Keratinocyte (primary cell): ENCODE measurements around the gene SLC35E4. TPM values are rescaled to one million over a fixed set of nuclear protein-coding genes. Genes with fewer than 3 reads are reported as not detected.

ENCODE experiments used
- DNase-seq: peaks from one replicate; pipeline ENCODE4 v3.0.0-alpha.2; 2011; ENCODE audit warnings: low read depth, missing footprints, low spot score
- FAIRE-seq: peaks from 2 replicates; lab custom pipeline; 2011; peaks lifted over from hg19 to GRCh38; lab: Jason Lieb, UNC
- H2AFZ ChIP-seq: 2 replicates; pipeline ENCODE4 v1.6.0; 2012; ENCODE audit warnings: low read length, control low read depth, inconsistent platforms; ENCODE audit not compliant: control insufficient read depth
- H3K27ac ChIP-seq: 2 replicates; pipeline ENCODE4 v1.5.1; 2011; ENCODE audit warnings: low read length; ENCODE audit not compliant: control insufficient read depth, insufficient read depth
- H3K27me3 ChIP-seq: 3 replicates; pipeline ENCODE4 v1.6.0; 2011; ENCODE audit warnings: low read length; ENCODE audit not compliant: control insufficient read depth, insufficient read depth; ENCODE audit errors: extremely low read depth
- H3K36me3 ChIP-seq, 2 experiments: 2 replicates in 1 of 2; 3 replicates in 1 of 2; pipeline ENCODE4 v1.5.1; 2011; ENCODE audit warnings: low read length in 2 of 2, mild to moderate bottlenecking in 1 of 2; ENCODE audit not compliant: control insufficient read depth in 2 of 2, insufficient read depth in 2 of 2; ENCODE audit errors: extremely low read depth in 1 of 2
- H3K4me1 ChIP-seq: 3 replicates; pipeline ENCODE4 v1.5.1; 2011; ENCODE audit warnings: low read length; ENCODE audit not compliant: control insufficient read depth, insufficient read depth; ENCODE audit errors: extremely low read depth
- H3K4me2 ChIP-seq: 3 replicates; pipeline ENCODE4 v1.6.0; 2011; ENCODE audit warnings: low read depth, low read length; ENCODE audit not compliant: control insufficient read depth, insufficient read depth; ENCODE audit errors: extremely low read depth
- H3K4me3 ChIP-seq, 3 experiments: fragments of 200-600 bp in 1 of 3; sonication (generic) in 1 of 3; 2 replicates in 2 of 3; 3 replicates in 1 of 3; pipeline ENCODE4 v1.5.1; 2011 to 2016; ENCODE audit warnings: low read length in 3 of 3, mild to moderate bottlenecking in 3 of 3, control low read depth in 2 of 3, inconsistent platforms in 1 of 3, low read depth in 1 of 3, mixed read lengths in 1 of 3, mixed run types in 1 of 3, moderate library complexity in 1 of 3; ENCODE audit not compliant: control insufficient read depth in 2 of 3, insufficient read depth in 2 of 3; ENCODE audit errors: extremely low read depth in 1 of 3
- H3K79me2 ChIP-seq: 2 replicates; pipeline ENCODE4 v1.6.0; 2012; ENCODE audit warnings: low read length; ENCODE audit not compliant: control insufficient read depth, insufficient read depth
- H3K9ac ChIP-seq: 3 replicates; pipeline ENCODE4 v1.6.0; 2011; ENCODE audit warnings: low read length; ENCODE audit not compliant: control insufficient read depth, insufficient read depth; ENCODE audit errors: extremely low read depth
- H3K9me1 ChIP-seq: 3 replicates; pipeline ENCODE4 v1.6.0; 2011; ENCODE audit warnings: low read length; ENCODE audit not compliant: control insufficient read depth, insufficient read depth; ENCODE audit errors: extremely low read depth
- H3K9me3 ChIP-seq: 2 replicates; pipeline ENCODE4 v1.5.1; 2012; ENCODE audit warnings: low read depth, low read length; ENCODE audit not compliant: control insufficient read depth
- H4K20me1 ChIP-seq: 3 replicates; pipeline ENCODE4 v1.6.0; 2011; ENCODE audit warnings: low read length; ENCODE audit not compliant: control insufficient read depth, insufficient read depth; ENCODE audit errors: extremely low read depth
- CTCF ChIP-seq, 3 experiments: IDR thresholded peaks in 1 of 3; conservative IDR thresholded peaks in 1 of 3; optimal IDR thresholded peaks in 1 of 3; 2 replicates in 2 of 3; 3 replicates in 1 of 3; pipeline versions ENCODE3 to v1.5.1; 2011; ENCODE audit warnings: low read length in 3 of 3, mild to moderate bottlenecking in 3 of 3, moderate library complexity in 2 of 3, control low read depth in 1 of 3, inconsistent platforms in 1 of 3; ENCODE audit not compliant: insufficient read depth in 2 of 3; ENCODE audit errors: extremely low read depth in 1 of 3
- EZH2 ChIP-seq: IDR thresholded peaks from one replicate; pipeline ENCODE4 v1.6.1; 2012; ENCODE audit warnings: inconsistent platforms, mild to moderate bottlenecking, low read length, moderate library complexity
- dilution Hi-C: fragments of 300-500 bp; cut with MboI; formaldehyde crosslinking; loops from one replicate; pipeline ENCODE4 v1.7.0; 2020; ENCODE audit warnings: low sequenced_read_pairs; ENCODE audit not compliant: extremely low pct_ligation_motif_present
- polyA plus RNA-seq, 5 experiments: library from polyadenylated mRNA; depleted of rRNA in 3 of 5; stranded (reverse) in 3 of 5; stranded (forward) in 1 of 5; unstranded in 1 of 5; fragments of >200 nt; gene quantifications; 1 replicate in 1 of 5; 2 replicates in 3 of 5; 3 replicates in 1 of 5; pipeline versions ENCODE4 v1.2.1 to v1.2.3, GENCODE V29; 2011 to 2012; ENCODE audit warnings: missing spikeins in 2 of 5, low read depth in 1 of 5, low replicate concordance in 1 of 5

SLC35E4 gene
- polyA plus RNA-seq, 1 donor (not counting 4 experiments of a cell fraction or from before 2014, with no cell fraction given): 2.3 TPM

GRCh38 chr22:30655532-30655931 lies 20.0 kb downstream of the SLC35E4 start:
- no peaks in the 10 kb centered on the region for H4K20me1 ChIP-seq
- dilution Hi-C loops: no loop called here

GRCh38 chr22:30662040-30662439 lies 26.5 kb downstream of the SLC35E4 start:
- peaks cover 13% of the 10 kb centered on the region for H3K4me1 ChIP-seq
- DNase-seq (no peak), FAIRE-seq (no peak)
- no peaks in the 10 kb centered on the region for H3K9me1 ChIP-seq
- no peak overlapping the region for H2AFZ ChIP-seq
- H3K36me3 ChIP-seq: peaks cover 4 to 10% of the 10 kb centered on the region in 2 experiments
- H3K9me3 ChIP-seq: no peaks in the 10 kb centered on the region
- no peak overlapping the region for H3K27ac ChIP-seq
- H3K4me3 ChIP-seq: no peak overlapping the region
- no peak for TF ChIP-seq EZH2
- TF ChIP-seq CTCF (optimal IDR thresholded peaks at IDR 0.05 in 1 of 3, IDR thresholded peaks at IDR 0.05 in 1 of 3, conservative IDR thresholded peaks at IDR 0.05 in 1 of 3; ENCODE audit: extremely low read depth in 1 of 3, insufficient read depth in 2 of 3, low read length in 3 of 3): no peak
- dilution Hi-C loops: no loop called here
- no peak overlapping the region for H3K9ac ChIP-seq
- H3K27me3 ChIP-seq: no peaks in the 10 kb centered on the region
- H3K79me2 ChIP-seq: no peaks in the 10 kb centered on the region
- no peak overlapping the region for H3K4me2 ChIP-seq
- H4K20me1 ChIP-seq: no peaks in the 10 kb centered on the region

More at GRCh38 chr22:30655532-30655931, 20.0 kb downstream of the SLC35E4 start:
- FAIRE-seq (no peak), DNase-seq (no peak)
- no peaks in the 10 kb centered on the region for H3K79me2 ChIP-seq
- no peak overlapping the region for H3K4me3 ChIP-seq
- TF ChIP-seq EZH2 (no peak), CTCF (optimal IDR thresholded peaks at IDR 0.05 in 1 of 3, IDR thresholded peaks at IDR 0.05 in 1 of 3, conservative IDR thresholded peaks at IDR 0.05 in 1 of 3; ENCODE audit: extremely low read depth in 1 of 3, insufficient read depth in 2 of 3, low read length in 3 of 3) (no peak)
- H3K9me3 ChIP-seq: no peaks in the 10 kb centered on the region
- H3K27me3 ChIP-seq: no peaks in the 10 kb centered on the region
- H3K36me3 ChIP-seq: peaks cover 0 to 3% of the 10 kb centered on the region in 2 experiments
- no peaks in the 10 kb centered on the region for H3K4me1 ChIP-seq
- H3K27ac ChIP-seq: no peak overlapping the region
- H3K9me1 ChIP-seq: no peaks in the 10 kb centered on the region
- H2AFZ ChIP-seq: no peak overlapping the region
- H3K4me2 ChIP-seq: no peak overlapping the region
- H3K9ac ChIP-seq: no peak overlapping the region
